Dendritic cell treated with granulocyte-macrophage colony-stimulating factor and Interleukin-4, amounts not matched to agents 40 ng/mL and 50 ng/mL, for 4 days (primary cell): Measurements from ENCODE around the gene MYOM1.

Source experiments
- H3K27ac Mint-ChIP-seq: one replicate; pipeline ENCODE4 v1.8.0; 2022; ENCODE audit warnings: mild to moderate bottlenecking, mixed read lengths
- H3K27me3 Mint-ChIP-seq: one replicate; pipeline ENCODE4 v1.8.0; 2022; ENCODE audit warnings: mild to moderate bottlenecking, mixed read lengths
- H3K36me3 Mint-ChIP-seq: one replicate; pipeline ENCODE4 v1.8.0; 2022; ENCODE audit warnings: low read depth, mixed read lengths
- H3K4me1 Mint-ChIP-seq: one replicate; pipeline ENCODE4 v1.8.0; 2022; ENCODE audit warnings: low read depth, mixed read lengths
- H3K4me3 Mint-ChIP-seq: one replicate; pipeline ENCODE4 v1.8.0; 2022; ENCODE audit warnings: mild to moderate bottlenecking, moderate library complexity, mixed read lengths
- H3K9me3 Mint-ChIP-seq: one replicate; pipeline ENCODE4 v1.8.0; 2022; ENCODE audit warnings: mixed read lengths
- intact Hi-C: fragments of 100-400 bp; cut with micrococcal nuclease; formaldehyde crosslinking; loops from one replicate; pipeline ENCODE4 v1.15.0; 2022

The MYOM1 gene

DNA sequence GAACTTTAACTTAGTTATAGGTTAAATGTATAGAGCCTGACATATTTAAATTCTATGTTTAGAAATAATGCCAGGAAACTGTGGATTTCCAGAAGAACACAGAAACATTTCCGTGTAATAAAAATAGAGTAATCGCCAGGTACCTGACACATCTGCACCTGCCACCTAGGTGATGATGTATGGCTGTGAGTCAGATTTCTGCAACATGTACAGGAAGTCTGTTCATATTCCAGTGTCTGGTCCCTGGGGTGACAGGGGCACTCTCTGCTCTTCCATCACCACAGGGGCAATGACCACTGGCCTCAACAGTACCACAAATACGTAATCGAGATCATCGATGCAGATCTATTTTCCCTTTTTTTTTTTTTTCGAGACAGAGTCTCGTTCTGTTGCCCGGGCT, 105.7 kb downstream of the MYOM1 start:
- Mint-ChIP-seq H3K9me3 (no peaks in the 10 kb centered on the region), H3K36me3 (no peaks in the 10 kb centered on the region), H3K4me3 (no peak overlapping the region), H3K4me1 (no peaks in the 10 kb centered on the region), H3K27me3 (no peaks in the 10 kb centered on the region), H3K27ac (no peak overlapping the region)
- intact Hi-C loops = no loop called here

DNA sequence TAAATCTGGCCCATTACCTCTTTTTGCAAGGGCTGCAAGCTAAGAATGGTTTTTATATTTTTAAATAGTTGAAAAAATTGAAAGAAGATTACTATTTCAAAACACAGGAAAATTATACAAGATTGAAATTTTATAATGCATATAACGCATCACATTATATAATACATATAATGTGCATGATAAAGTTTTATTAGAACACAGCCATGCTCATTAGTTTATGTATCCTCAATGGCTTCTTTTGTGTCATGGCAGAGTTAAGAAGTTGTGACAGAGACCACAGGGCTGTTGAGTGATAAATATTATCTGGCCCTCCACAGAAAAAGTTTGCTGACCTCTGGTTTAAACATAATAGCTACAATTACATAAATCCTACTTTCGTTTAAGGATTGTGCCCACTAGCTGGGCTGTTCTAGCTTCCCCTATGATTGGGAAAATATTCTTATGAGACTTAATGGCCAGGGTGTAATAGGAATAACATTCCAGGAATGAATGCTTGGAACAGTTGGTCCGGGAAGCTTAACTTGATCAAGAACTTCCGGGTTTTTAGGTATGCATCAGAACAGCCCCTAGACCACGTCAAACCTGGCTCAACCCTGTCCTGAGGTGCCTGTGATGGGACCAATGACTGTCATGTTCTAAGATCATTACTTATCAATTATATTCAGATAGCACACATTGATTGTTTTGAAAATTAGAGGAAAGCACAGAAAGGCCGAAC, 108.1 kb downstream of the MYOM1 start:
- Mint-ChIP-seq H3K36me3 (no peaks in the 10 kb centered on the region), H3K9me3 (no peaks in the 10 kb centered on the region), H3K4me1 (no peaks in the 10 kb centered on the region), H3K27me3 (no peaks in the 10 kb centered on the region), H3K27ac (no peak overlapping the region), H3K4me3 (no peak overlapping the region)
- intact Hi-C loops = no loop called here

DNA sequence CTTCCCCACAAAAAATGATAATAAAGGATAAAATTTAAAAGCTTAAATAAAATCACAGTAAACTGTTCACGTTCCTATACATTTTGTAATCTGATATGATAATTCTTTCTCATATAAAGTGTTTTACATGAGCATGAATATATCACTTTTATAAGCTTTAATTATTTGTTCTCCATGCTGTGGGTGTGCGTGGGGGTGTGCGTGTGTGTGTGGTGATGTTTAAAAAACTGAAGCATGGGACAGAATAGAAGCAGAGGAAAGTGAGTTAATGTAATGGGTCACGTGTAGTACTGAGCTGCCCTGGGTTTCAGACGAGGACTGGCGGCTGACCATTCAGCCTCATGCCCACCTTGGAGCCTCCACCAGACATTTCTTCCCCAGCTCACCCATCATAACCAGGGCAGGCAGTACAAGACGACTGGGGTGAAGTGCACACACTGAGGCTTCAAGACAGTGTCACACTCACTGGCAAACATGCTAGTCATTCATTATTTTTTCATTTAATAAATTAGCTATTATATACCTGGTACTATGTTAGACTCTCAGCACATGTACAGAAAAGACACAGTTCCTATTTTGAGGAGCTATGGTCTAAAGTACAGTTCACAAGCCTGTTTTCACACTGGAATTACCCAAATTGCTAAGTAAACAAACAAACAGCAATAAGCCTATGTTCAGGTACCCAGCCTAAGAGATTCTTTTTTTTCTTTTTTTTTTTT, 109.6 kb downstream of the MYOM1 start:
- Mint-ChIP-seq H3K27ac (no peak overlapping the region), H3K27me3 (no peaks in the 10 kb centered on the region)

DNA sequence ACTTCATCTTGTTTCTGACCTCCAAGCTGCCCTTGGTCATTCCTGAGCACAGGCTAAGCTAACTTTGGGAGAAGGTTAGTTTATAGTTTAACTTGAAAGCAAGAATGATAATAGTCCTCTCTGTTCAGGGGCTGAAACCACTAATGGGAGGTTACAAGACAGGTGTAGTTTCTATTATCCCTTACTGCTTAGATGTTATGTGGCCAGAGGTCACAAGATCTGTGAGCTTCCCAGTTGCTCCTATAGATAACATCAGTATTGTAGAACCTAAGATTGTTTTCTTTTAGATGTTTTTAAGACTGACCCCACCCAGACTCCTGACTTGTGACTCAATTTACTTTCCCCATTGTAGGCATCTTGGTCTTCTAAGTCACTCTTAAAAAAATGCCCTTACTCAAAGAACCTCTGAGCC, 112.0 kb downstream of the MYOM1 start:
- Mint-ChIP-seq H3K4me3 (no peak overlapping the region), H3K36me3 (no peaks in the 10 kb centered on the region), H3K27ac (no peak overlapping the region), H3K4me1 (no peaks in the 10 kb centered on the region), H3K27me3 (no peaks in the 10 kb centered on the region), H3K9me3 (no peaks in the 10 kb centered on the region)
- intact Hi-C loops = no loop called here

More for the DNA sequence above, 109.6 kb downstream of the MYOM1 start:
- Mint-ChIP-seq H3K36me3 (no peaks in the 10 kb centered on the region), H3K4me1 (no peaks in the 10 kb centered on the region), H3K9me3 (no peaks in the 10 kb centered on the region), H3K4me3 (no peak overlapping the region)
- intact Hi-C loops = no loop called here

DNA sequence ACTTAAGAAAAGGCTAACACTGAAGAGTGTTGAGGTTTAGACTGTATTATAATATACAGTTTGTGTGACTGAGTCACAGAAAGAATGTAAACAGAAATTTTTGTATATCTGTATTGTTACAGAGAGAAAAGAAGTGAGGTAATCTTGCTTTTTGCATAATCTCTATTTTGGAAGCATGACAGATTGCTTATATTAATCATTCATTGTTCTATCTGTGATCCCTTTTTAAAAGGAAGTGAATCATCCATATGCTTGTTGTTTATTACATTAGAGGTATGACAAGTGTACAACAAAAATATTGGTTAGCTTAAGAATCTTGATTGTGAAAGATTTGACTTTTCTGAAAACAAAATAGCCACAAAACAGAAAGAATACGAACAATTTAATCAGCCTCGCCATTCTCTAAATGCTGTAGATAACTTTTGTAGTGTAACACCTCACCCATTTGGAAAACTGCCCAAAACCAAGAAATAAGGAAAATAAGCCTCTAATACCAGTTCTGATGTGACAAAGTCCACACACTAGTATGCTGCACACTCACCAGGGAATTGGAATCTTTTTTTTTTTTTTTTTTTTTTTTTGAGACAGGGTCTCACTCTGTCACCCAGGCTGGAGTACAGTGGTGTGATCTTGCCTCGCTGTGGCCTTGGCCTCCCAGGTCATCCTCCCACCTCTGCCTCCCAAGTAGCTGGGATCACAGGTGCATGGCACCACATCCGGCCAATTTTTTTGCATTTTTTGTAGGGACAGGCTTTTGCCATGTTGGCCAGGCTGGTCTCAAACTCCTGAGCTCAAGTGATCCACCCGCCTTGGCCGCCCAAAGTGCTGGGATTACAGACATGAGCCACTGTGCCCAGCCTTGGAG, 115.3 kb downstream of the MYOM1 start:
- Mint-ChIP-seq H3K4me1 (no peaks in the 10 kb centered on the region), H3K27me3 (no peaks in the 10 kb centered on the region), H3K27ac (no peak overlapping the region), H3K36me3 (no peaks in the 10 kb centered on the region), H3K9me3 (no peaks in the 10 kb centered on the region), H3K4me3 (no peak overlapping the region)
- intact Hi-C loops = no loop called here

- no peak overlapping the region for H3K4me3 Mint-ChIP-seq
- no peaks in the 10 kb centered on the region for H3K36me3 Mint-ChIP-seq
- H3K9me3 Mint-ChIP-seq = no peaks in the 10 kb centered on the region
- H3K27me3 Mint-ChIP-seq = no peaks in the 10 kb centered on the region
- H3K4me1 Mint-ChIP-seq = no peaks in the 10 kb centered on the region
- no peak overlapping the region for H3K27ac Mint-ChIP-seq
- intact Hi-C loops = no loop called here
These were observed 116.2 kb downstream of the MYOM1 start for GRCh38 chr18:3103576-3103975.

GRCh38 chr18:3102983-3103382, 116.8 kb downstream of the MYOM1 start:
- H3K27me3 Mint-ChIP-seq = no peaks in the 10 kb centered on the region
- no peak overlapping the region for H3K4me3 Mint-ChIP-seq
- no peaks in the 10 kb centered on the region for H3K4me1 Mint-ChIP-seq
- H3K36me3 Mint-ChIP-seq = no peaks in the 10 kb centered on the region
- H3K27ac Mint-ChIP-seq = no peak overlapping the region
- intact Hi-C loops = no loop called here
- no peaks in the 10 kb centered on the region for H3K9me3 Mint-ChIP-seq

GRCh38 chr18:3100498-3101132, 119.2 kb downstream of the MYOM1 start:
- H3K36me3 Mint-ChIP-seq = no peaks in the 10 kb centered on the region
- no peak overlapping the region for H3K27ac Mint-ChIP-seq
- H3K27me3 Mint-ChIP-seq = no peaks in the 10 kb centered on the region
- H3K4me3 Mint-ChIP-seq = no peak overlapping the region
- intact Hi-C loops = no loop called here
- H3K4me1 Mint-ChIP-seq = no peaks in the 10 kb centered on the region
- no peaks in the 10 kb centered on the region for H3K9me3 Mint-ChIP-seq

GRCh38 chr18:3099327-3099726, 120.4 kb downstream of the MYOM1 start:
- no peaks in the 10 kb centered on the region for H3K27me3 Mint-ChIP-seq
- no peak overlapping the region for H3K27ac Mint-ChIP-seq
- no peak overlapping the region for H3K4me3 Mint-ChIP-seq
- H3K4me1 Mint-ChIP-seq = no peaks in the 10 kb centered on the region
- H3K9me3 Mint-ChIP-seq = no peaks in the 10 kb centered on the region
- H3K36me3 Mint-ChIP-seq = no peaks in the 10 kb centered on the region
- intact Hi-C loops = no loop called here

DNA sequence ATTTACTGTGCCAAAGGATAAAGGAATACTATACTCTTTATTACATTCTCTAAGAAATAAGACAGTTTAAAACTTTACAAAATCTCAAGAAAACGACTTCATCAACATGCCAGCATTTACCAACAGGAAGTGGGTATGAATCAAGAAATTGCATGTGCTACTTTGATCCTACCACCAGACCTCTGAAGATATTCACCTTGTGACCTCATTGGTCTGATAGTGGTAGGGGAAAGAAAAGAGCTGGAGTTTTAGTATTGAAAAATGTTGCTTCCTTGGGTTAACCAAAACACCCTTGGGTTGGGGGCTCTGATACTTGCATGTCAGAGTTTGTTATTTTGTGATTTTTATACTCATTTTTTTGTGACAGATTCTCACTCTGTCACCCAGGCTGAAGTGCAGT, 122.7 kb downstream of the MYOM1 start:
- no peak overlapping the region for H3K4me3 Mint-ChIP-seq
- H3K27me3 Mint-ChIP-seq = no peaks in the 10 kb centered on the region
- no peaks in the 10 kb centered on the region for H3K4me1 Mint-ChIP-seq
- H3K36me3 Mint-ChIP-seq = no peaks in the 10 kb centered on the region
- intact Hi-C loops = no loop called here
- H3K9me3 Mint-ChIP-seq = no peaks in the 10 kb centered on the region
- no peak overlapping the region for H3K27ac Mint-ChIP-seq

DNA sequence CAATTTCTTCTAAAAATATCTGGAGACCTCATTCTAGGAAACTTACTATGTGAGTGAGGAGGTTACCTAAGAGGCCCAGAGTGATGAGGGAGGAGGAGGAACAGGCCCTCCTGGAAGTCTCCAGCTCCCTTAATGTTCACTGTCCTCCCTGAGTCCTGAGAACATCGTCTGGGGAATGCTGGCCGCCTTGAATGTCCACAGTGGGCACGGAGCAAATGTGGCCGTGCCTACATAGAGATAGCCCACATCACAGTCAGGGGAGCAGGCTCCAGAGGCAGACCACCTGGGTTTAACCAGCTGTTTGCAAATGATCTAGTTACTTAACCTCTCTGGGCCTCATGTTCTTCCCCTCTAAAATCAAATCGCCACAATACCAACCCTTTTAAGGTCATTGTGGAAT, 123.8 kb downstream of the MYOM1 start:
- no peak overlapping the region for H3K27ac Mint-ChIP-seq
- intact Hi-C loops = no loop called here

GRCh38 chr18:3094338-3094684, 125.5 kb downstream of the MYOM1 start:
- H3K4me3 Mint-ChIP-seq = no peak overlapping the region
- H3K36me3 Mint-ChIP-seq = no peaks in the 10 kb centered on the region
- intact Hi-C loops = no loop called here
- H3K9me3 Mint-ChIP-seq = no peaks in the 10 kb centered on the region
- no peak overlapping the region for H3K27ac Mint-ChIP-seq
- no peaks in the 10 kb centered on the region for H3K27me3 Mint-ChIP-seq
- H3K4me1 Mint-ChIP-seq = no peaks in the 10 kb centered on the region

More for the DNA sequence above, 123.8 kb downstream of the MYOM1 start:
- no peaks in the 10 kb centered on the region for H3K36me3 Mint-ChIP-seq
- H3K9me3 Mint-ChIP-seq = no peaks in the 10 kb centered on the region
- no peak overlapping the region for H3K4me3 Mint-ChIP-seq
- no peaks in the 10 kb centered on the region for H3K27me3 Mint-ChIP-seq
- H3K4me1 Mint-ChIP-seq = no peaks in the 10 kb centered on the region

DNA sequence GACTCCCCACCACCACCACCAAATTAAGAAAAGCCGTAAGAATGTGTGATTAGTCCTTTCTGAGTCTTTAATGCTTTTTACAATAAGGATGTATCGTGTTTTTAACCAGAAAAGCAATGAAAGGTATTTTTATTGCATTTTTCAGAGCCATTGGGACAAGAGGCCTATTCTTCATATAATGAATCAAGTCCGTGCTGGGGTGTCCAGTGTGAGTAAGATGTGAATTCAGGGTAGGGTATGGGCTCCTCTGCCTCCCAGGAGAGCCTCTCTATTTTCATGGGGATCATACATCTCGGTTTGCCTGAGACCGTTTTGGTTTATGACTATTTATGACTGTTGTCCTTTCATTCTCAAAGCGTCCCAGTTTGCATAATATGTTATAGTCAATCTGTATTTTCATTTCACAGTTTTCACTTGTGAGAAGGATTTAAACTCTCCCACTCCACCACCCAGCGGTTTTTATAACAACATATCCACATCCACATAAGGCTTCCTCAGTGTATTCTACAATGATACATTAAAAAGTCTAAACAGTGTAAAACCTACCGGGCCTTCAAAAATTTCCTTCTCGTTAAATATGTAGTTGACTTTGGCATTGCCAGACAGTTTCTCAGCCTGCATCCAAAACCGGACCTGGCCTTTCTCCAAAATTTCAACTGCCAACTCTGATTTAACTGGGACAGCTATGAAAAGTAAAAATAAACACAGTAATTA, 126.0 kb downstream of the MYOM1 start:
- Mint-ChIP-seq H3K27me3 (no peaks in the 10 kb centered on the region), H3K27ac (no peak overlapping the region), H3K4me1 (no peaks in the 10 kb centered on the region), H3K9me3 (no peaks in the 10 kb centered on the region), H3K36me3 (no peaks in the 10 kb centered on the region), H3K4me3 (no peak overlapping the region)
- intact Hi-C loops = no loop called here
